Stomach (tissue), 9 donors: ENCODE results near the gene ULK4. TPM values are rescaled to one million over a fixed set of nuclear protein-coding genes. Genes with fewer than 3 reads are reported as not detected.

Source experiments
- DNase-seq, 2 donors: peaks; one replicate each; pipeline versions ENCODE4 v3.0.0 to v3.0.0-alpha.2; 2013 to 2019
- H3K27ac ChIP-seq, 5 donors: fragments of 200-600 bp in 4 of 5; sonication (generic) in 4 of 5; one replicate each; pipeline ENCODE4 v1.5.1; 2013 to 2019; ENCODE audit warnings: mild to moderate bottlenecking in 1 of 5, moderate library complexity in 1 of 5
- H3K27me3 ChIP-seq, 3 donors: fragments of 200-600 bp; sonication (generic); one replicate each; pipeline ENCODE4 v1.5.1; 2017 to 2019; ENCODE audit warnings: mixed run types in 1 of 3
- H3K36me3 ChIP-seq, 4 donors: fragments of 200-600 bp; sonication (generic); 1 replicate in 3 of 4; 2 replicates in 1 of 4; pipeline ENCODE4 v1.5.1; 2016 to 2019
- H3K4me1 ChIP-seq, 4 donors: fragments of 200-600 bp; sonication (generic); one replicate each; pipeline ENCODE4 v1.5.1; 2016 to 2019
- H3K4me3 ChIP-seq, 4 donors: fragments of 200-600 bp; sonication (generic) in 3 of 4; one replicate each; pipeline ENCODE4 v1.5.1; 2016 to 2019; ENCODE audit warnings: mild to moderate bottlenecking in 1 of 4
- H3K9me3 ChIP-seq, 4 donors: fragments of 200-600 bp; sonication (generic); one replicate each; pipeline ENCODE4 v1.5.1; 2016 to 2019
- CTCF ChIP-seq, 7 experiments: fragments of 450-650 bp in 4 of 7; fragments of 200-600 bp in 3 of 7; sonication (generic) in 3 of 7; IDR thresholded peaks; one replicate each; pipeline ENCODE4 v1.5.1; 2016 to 2019; ENCODE audit warnings: antibody characterized with exemption in 7 of 7, control low read depth in 2 of 7, mild to moderate bottlenecking in 1 of 7
- EP300 ChIP-seq: sonication (generic); formaldehyde crosslinking; IDR thresholded peaks from one replicate; pipeline ENCODE4 v1.6.1; 2017; ENCODE audit warnings: antibody characterized with exemption
- POLR2A ChIP-seq, 4 donors: fragments of 450-650 bp; IDR thresholded peaks; one replicate each; pipeline ENCODE4 v1.6.1; 2016; ENCODE audit warnings: antibody characterized with exemption in 4 of 4, control low read depth in 2 of 4, mild to moderate bottlenecking in 1 of 4, moderate library complexity in 1 of 4
- POLR2AphosphoS5 ChIP-seq, 3 donors: sonication (generic); formaldehyde crosslinking; IDR thresholded peaks; one replicate each; pipeline ENCODE4 v1.6.1; 2016; ENCODE audit warnings: antibody characterized with exemption in 3 of 3
- WGBS, 5 donors: extraction: QIAGEN DNeasy Blood & Tissue Kit in 3 of 5; methylation state at CpG; one replicate each; pipeline versions ENCODE4 v1.1.5 to v1.1.7; 2013 to 2018; 5-methylcytosine and 5-hydroxymethylcytosine counted together
- intact Hi-C: fragments of 100-400 bp; cut with DNase I; formaldehyde crosslinking; loops from one replicate; pipeline ENCODE4 v1.15.1; 2023; ENCODE audit warnings: low total_unique reads
- polyA plus RNA-seq, 3 donors: library from polyadenylated mRNA; stranded (reverse); fragments of 200-250 nt; gene quantifications; one replicate each; pipeline ENCODE4 v1.2.3, GENCODE V29; 2013
- total RNA-seq, 5 donors: library from RNA; depleted of rRNA; stranded (reverse); fragments of >200 nt; gene quantifications; one replicate each; pipeline versions ENCODE4 v1.1.0 to v1.2.3, GENCODE V29; 2014 to 2016
- donor health status: healthy with polysubstance abuse.
- donor health status: Bipolar disorder and iron deficiency.
- donor health status: healthy.

Gene ULK4
- total and polyA plus RNA-seq, 8 donors: 1.6 to 150 (median 7.4) TPM

- Histone ChIP-seq H3K27ac (peak overlapping the region in 1 of 5 donors; percentile 6), H3K27me3 (no peaks in the 10 kb centered on the region), H3K36me3 (peaks cover 47 to 89% (median 83%) of the 10 kb centered on the region in 4 donors), H3K4me1 (peaks cover 0 to 20% (median under 1%) of the 10 kb centered on the region in 4 donors), H3K9me3 (no peaks in the 10 kb centered on the region), H3K4me3 (no peak overlapping the region)
- intact Hi-C loops: no loop called here
- no peak for DNase-seq
- WGBS, 5 donors: 45 to 49% (median 47%) methylated on average over 2 of the region's 2 CpGs
- TF ChIP-seq POLR2AphosphoS5 (IDR thresholded peaks at IDR 0.05) (no peak), POLR2A (IDR thresholded peaks at IDR 0.05) (no peak), EP300 (no peak), CTCF (IDR thresholded peaks at IDR 0.05) (no peak)
These were observed 722.3 kb downstream of the ULK4 start for GRCh38 chr3:41239587-41239986.

- Histone ChIP-seq H3K9me3 (no peaks in the 10 kb centered on the region), H3K4me3 (no peak overlapping the region), H3K36me3 (peaks cover 60 to 97% (median 94%) of the 10 kb centered on the region in 4 donors), H3K4me1 (peaks cover 0 to 20% (median 2%) of the 10 kb centered on the region in 4 donors), H3K27me3 (no peaks in the 10 kb centered on the region), H3K27ac (no peak overlapping the region)
- intact Hi-C loops: no loop called here
- WGBS, 5 donors: 84 to 89% (median 86%) methylated on average over 3 of the region's 3 CpGs
- DNase-seq: no peak
- TF ChIP-seq POLR2AphosphoS5 (IDR thresholded peaks at IDR 0.05) (no peak), POLR2A (IDR thresholded peaks at IDR 0.05) (no peak), EP300 (no peak), CTCF (IDR thresholded peaks at IDR 0.05) (no peak)
These were observed 724.0 kb downstream of the ULK4 start for GRCh38 chr3:41237907-41238306.

- no peak for DNase-seq
- Histone ChIP-seq H3K4me3 (no peak overlapping the region), H3K36me3 (peaks cover 60 to 99% (median 97%) of the 10 kb centered on the region in 4 donors), H3K9me3 (no peaks in the 10 kb centered on the region), H3K27me3 (no peaks in the 10 kb centered on the region), H3K4me1 (peaks cover 0 to 20% (median 2%) of the 10 kb centered on the region in 4 donors), H3K27ac (no peak overlapping the region)
- WGBS, 5 donors: 84 to 98% (median 91%) methylated on average over 2 of the region's 2 CpGs
- TF ChIP-seq POLR2AphosphoS5 (IDR thresholded peaks at IDR 0.05) (no peak), EP300 (no peak), CTCF (IDR thresholded peaks at IDR 0.05) (no peak)
- intact Hi-C loops: no loop called here
These were observed 725.7 kb downstream of the ULK4 start for GRCh38 chr3:41236228-41236627.

GRCh38 chr3:41234823-41235721 lies 726.8 kb downstream of the ULK4 start:
- no peak for DNase-seq
- no peaks in the 10 kb centered on the region for H3K27me3 ChIP-seq
- no peak overlapping the region for H3K27ac ChIP-seq
- intact Hi-C loops: no loop called here
- peaks cover 0 to 20% (median 2%) of the 10 kb centered on the region in 4 donors for H3K4me1 ChIP-seq
- TF ChIP-seq EP300 (no peak), POLR2A (IDR thresholded peaks at IDR 0.05) (no peak), CTCF (IDR thresholded peaks at IDR 0.05) (no peak), POLR2AphosphoS5 (IDR thresholded peaks at IDR 0.05) (no peak)
- H3K36me3 ChIP-seq: peaks cover 57 to 99% (median 97%) of the 10 kb centered on the region in 4 donors
- H3K4me3 ChIP-seq: no peak overlapping the region
- 54 to 61% (median 56%) methylated on average over 6 of the region's 6 CpGs for WGBS, 5 donors
- no peaks in the 10 kb centered on the region for H3K9me3 ChIP-seq
